ENCODE measurements around the gene IAPP. TPM values are rescaled to one million over a fixed set of nuclear protein-coding genes. Genes with fewer than 3 reads are reported as not detected.
"Not testable (repeated sequence)": the region's sequence is repeated elsewhere in the genome, so short reads cannot be mapped to it uniquely, and the experiment has no call there.

IAPP gene
- total RNA-seq, 1 donor = not detected

DNA sequence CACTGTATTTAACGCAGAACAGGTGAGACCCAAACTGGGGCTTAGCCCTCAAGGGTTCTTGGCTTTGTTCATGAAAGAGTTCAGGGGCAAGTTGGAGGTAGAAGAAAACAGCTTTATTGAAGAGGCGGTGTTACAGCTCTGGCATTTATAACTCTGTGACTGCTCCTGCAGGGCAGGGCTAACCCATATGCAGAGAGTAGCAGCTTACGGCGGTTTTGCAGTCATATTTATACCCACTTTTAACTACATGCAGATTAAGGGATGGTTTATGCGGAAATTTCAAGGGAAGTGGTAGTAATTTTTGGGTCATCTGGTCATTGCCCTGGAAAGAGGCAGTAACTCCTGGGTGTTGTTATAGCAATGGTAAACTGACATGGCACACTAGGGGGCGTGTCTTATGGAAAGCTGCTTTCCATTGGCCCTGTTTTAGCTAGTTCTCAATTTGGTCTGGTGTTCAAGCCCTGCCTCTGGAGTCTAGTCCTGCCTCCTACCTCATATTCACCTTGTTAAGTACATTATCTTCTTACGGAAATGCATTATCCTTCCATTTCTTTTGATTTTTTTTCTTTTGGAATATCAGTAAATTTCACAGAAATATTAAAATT, 1.8 kb upstream of the IAPP start:
- DNase-seq (ENCODE audit: low read depth in 2 of 3, low spot score in 2 of 3) = no peak

DNA sequence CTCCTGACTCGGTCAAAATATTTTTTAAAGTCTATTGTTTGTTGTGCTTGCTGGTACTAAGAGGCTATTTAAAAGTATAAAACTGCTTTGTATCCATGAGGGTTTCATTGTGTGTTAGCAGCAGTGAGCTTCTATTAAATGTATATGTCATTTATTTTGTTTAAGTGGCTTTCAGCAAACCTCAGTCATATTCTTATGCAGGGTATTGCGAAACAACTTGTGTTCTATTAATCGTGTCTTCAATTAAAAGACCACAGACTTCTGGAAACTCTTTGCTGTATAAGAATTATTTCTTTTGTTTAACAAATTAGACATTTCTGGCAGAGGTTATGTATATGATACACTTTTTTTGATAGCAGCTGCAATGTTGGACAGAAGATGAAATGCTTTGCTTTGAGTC, 6.5 kb downstream of the IAPP start:
- DNase-seq (ENCODE audit: low read depth in 2 of 3, low spot score in 2 of 3) = no peak

DNA sequence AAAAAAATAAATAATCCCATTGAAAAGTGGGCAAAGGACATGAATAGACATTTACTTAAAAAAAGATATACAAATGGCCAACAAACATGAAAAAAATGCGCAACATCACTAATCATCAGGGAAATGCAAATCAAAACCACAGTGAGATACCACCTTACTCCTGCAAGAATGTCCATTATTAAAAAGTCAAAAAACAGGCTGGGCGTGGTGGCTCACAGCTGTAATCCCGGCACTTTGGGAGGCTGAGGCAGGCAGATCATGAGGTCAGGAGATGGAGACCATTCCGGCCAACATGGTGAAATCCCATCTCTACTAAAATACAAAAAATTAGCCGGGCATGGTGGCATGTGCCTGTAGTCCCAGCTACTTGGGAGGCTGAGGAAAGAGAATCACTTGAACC, 8.6 kb downstream of the IAPP start:
- DNase-seq (ENCODE audit: low read depth in 2 of 3, low spot score in 2 of 3) = not testable (repeated sequence)

DNA sequence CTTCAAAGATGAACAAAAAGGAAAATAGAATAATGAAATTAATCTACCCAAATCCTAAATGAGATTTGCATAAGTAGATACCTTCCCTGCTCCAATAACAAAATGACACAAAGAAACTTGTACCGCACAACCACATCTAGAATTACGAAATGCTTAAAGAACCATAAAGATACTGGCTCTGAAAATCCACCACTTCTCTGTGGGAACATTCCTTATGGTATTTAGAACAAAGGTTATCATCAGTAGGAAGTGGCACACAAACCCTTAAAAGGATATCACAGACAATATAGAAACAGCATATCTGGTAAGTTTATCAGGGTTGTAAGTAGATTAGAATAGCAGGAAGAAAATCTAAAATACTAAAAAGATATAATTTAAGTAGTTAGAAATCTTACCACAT, 11.6 kb downstream of the IAPP start:
- no peak for DNase-seq (ENCODE audit: low read depth in 2 of 3, low spot score in 2 of 3)

DNA sequence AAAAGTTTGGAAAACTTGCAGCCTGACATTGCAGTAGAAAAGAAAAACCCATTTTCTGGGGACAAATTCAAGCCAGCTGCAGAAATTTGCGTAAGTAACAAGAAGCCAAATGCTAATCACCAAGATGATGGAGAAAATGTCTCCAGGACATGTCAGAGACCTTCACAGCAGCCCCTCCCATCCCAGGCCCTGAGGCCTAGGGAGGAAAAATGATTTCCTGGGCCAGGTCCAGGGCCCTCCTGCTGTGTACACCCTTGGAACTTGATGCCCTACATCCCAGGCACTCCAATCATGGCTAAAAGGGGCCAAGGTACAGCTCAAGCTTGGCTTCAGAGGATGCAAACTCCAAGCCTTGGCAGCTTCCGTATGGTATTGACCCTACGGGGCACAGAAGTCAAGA, 14.5 kb downstream of the IAPP start:
- no peak for DNase-seq (ENCODE audit: low read depth in 2 of 3, low spot score in 2 of 3)

DNA sequence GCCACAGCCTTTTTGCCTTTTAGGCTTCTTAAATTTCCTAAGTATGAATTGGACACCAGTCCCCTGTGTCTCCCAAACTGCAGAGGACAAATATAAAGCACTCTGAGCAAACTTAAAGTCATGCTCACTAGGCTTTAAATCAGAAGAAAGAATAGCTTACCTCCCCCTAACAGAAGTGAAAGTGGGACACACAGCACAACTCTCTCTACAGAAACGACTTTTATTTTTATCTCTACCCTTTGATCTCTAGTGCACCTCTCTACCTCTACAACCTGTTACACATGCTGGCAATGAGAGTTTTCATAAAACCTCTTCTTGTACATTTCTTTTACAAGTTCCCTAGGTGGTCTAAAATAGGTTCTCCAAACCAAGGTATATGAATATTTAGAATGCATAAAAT, 19.7 kb downstream of the IAPP start:
- DNase-seq (ENCODE audit: low read depth in 2 of 3, low spot score in 2 of 3) = no peak

DNA sequence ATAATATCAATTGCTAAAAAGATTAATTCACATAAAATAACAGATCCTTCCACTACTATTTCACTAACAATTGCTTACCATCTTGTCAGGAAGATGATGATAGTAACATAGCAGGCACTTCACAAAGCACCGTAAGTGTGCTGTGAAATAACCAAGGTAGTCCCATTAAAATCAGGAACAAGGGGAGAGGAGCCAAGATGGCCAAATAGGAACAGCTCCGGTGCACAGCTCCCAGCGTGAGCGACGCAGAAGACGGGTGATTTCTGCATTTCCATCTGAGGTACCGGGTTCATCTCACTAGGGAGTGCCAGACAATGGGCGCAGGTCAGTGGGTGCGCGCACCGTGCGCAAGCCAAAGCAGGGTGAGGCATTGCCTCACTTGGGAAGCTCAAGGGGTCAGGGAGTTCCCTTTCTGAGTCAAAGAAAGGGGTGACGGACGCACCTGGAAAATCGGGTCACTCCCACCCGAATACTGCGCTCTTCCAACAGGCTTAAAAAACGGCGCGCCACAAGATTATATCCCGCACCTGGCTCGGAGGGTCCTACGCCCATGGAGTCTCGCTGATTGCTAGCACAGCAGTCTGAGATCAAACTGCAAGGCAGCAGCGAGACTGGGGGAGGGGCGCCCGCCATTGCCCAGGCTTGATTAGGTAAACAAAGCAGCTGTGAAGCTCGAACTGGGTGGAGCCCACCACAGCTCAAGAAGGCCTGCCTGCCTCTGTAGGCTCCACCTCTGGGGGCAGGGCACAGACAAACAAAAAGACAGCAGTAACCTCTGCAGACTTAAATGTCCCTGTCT, 22.3 kb downstream of the IAPP start:
- DNase-seq (ENCODE audit: low read depth in 2 of 3, low spot score in 2 of 3) = not testable (repeated sequence)

DNA sequence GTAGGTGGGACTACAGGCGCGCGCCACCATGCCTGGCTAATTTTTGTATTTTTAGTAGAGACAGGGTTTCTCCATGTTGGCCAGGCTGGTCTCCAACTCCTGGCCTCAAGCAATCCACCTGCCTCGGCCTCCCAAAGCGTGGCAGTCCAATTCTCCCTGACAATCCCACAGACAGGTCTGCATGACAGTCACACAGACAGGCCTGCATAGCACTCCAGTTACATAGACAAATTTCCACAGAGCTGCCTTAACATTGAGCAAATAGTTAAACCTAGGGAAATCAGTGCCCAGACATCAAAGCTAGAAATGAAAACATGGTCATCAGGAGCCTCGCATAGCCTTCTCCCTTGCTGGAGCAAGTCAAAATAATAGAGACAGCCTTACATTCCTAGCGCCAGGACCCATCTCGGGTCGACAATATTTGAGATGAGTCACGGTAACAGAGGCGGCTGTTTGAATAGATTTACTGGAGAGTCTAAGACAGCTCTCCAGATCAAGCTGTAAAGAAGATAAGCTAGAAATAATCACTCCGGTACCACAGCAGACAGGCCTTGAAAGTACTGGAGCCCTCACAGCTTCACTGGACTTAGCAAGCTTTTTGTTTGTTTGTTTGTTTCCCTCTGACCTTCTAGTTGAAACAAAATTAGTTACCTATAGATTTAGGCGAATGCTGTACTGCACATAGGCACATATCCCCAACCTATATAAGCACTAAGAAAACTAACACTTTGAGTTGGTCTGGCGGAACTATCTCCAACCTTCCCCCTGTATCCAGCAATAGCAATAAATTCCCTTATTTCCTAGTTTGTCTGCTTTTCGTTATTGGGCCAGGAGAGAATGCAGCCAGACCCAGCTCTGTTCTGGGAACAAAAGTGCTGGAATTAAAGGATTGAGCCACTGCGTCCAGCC, 40.9 kb downstream of the IAPP start:
- no peak for DNase-seq (ENCODE audit: low read depth in 2 of 3, low spot score in 2 of 3)

DNA sequence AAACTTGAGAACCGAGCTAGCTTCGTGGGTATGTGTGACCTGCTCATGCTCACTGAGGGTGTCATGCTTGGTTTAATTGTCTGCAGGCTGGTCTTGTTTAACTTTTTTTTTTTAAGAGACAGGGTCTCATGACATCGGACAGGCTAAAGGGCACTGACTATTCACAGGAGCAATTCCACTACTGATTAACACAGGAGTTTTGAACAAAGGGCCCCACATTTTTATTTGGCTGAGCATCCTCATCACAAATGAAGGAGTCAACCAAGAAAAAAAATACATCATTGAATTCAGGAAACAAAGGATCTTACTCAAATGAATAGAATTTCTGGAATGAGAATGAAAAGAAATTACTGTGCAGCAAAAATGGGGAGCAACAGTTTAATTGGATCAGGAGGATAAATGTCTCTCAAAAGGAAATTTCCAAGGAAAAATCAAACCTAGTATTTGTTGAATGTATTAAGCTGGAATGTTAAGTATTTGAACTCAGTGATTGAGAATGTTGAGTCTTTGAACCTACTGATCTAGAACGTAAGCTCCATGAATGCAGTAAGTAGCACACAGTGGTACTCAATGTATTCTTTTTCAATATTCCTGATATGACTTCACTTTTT, 43.9 kb downstream of the IAPP start:
- DNase-seq (ENCODE audit: low read depth in 2 of 3, low spot score in 2 of 3) = no peak

DNA sequence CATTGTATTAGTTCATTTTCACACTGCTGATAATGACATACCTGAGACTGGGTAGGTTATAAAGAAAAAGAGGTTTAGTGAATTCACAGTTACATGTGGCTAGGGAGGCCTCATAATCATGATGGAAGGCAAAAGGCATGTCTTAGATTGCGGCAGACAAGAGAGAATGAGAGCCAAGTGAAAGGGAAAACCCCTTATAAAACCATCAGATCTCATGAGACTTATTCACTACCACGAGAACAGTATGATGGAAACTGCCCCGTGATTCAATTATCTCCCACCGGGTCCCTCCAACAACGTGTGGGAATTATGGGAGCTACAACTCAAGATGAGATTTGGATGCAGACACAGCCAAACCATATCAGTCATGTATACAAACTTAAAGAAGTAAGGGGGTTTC, 45.7 kb downstream of the IAPP start:
- DNase-seq (ENCODE audit: low read depth in 2 of 3, low spot score in 2 of 3) = not testable (repeated sequence)

DNA sequence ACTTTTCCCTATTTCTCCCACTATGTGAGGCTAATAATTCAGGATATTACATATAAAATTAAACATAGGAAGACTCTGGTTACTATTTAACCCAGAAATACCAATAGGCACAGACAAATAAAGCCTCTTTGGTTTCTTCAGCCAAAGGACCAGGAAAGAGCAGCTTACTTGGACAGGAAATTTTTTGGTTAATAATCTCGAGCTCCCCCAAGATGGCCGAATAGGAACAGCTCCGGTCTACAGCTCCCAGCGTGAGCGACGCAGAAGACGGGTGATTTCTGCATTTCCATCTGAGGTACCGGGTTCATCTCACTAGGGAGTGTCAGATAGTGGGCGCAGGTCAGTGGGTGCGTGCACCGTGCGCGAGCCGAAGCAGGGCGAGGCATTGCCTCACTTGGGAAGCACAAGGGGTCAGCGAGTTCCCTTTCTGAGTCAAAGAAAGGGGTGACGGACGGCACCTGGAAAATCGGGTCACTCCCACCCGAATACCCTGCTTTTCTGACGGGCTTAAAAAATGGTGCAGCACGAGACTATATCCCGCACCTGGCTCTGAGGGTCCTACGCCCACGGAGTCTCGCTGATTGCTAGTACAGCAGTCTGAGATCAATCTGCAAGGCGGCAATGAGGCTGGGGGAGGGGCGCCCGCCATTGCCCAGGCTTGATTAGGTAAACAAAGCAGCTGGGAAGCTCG, 46.5 kb downstream of the IAPP start:
- not testable (repeated sequence) for DNase-seq (ENCODE audit: low read depth in 2 of 3, low spot score in 2 of 3)

DNA sequence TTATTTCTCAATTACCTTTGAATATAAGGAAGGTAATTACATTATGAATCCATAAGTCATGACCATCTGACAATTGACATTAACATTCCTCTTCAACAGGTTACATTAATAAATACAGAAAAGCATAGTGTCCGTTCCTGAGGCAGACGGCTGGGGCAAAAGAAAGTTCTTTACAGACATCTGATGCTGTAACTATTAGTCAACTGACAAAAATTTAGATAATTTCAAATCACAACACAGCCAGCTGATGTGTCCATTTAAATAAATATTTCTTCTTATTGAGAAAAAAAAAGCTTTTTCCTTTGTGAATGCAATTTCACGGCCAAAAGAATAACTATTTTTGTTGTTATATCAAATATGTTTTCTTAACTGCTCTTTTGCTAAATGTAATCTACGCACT, 55.5 kb downstream of the IAPP start:
- no peak for DNase-seq (ENCODE audit: low read depth in 2 of 3, low spot score in 2 of 3)

Other genes with a start within 250 kb of the IAPP start
- gene SLCO1B1, start 241.7 kb upstream of the IAPP start, total RNA-seq = not detected
- gene SLCO1A2, start 38.0 kb upstream of the IAPP start, total RNA-seq = under 0.01 TPM
- gene PYROXD1, start 64.8 kb downstream of the IAPP start, total RNA-seq = 5.7 TPM
- 11.6 TPM for gene RECQL, start 128.7 kb downstream of the IAPP start, total RNA-seq
- gene GOLT1B, start 128.9 kb downstream of the IAPP start, total RNA-seq = 4.6 TPM
- gene SPX, start 153.4 kb downstream of the IAPP start, total RNA-seq = under 0.01 TPM
- not detected for gene GYS2, start 231.9 kb downstream of the IAPP start, total RNA-seq

Data from hematopoietic multipotent progenitor cell (in vitro differentiated cells).